Spleen (tissue), 7 donors: ENCODE results near the gene RING1.

Source experiments
- POLR2A ChIP-seq, 3 donors: fragments of 450-650 bp; IDR thresholded peaks; one replicate each; pipeline ENCODE4 v1.5.1; 2017; ENCODE audit warnings: antibody characterized with exemption in 3 of 3, mild to moderate bottlenecking in 1 of 3
- POLR2AphosphoS5 ChIP-seq, 3 donors: sonication (generic); formaldehyde crosslinking; IDR thresholded peaks; one replicate each; pipeline ENCODE4 v1.5.1; 2017; ENCODE audit warnings: antibody characterized with exemption in 3 of 3
- TF ChIP-seq, protein P1 (sequence below), 11 experiments: fragments of 200-600 bp in 7 of 11; fragments of 450-650 bp in 4 of 11; sonication (generic) in 4 of 11; IDR thresholded peaks in 8 of 11; conservative IDR thresholded peaks in 3 of 11; 1 replicate in 7 of 11; 2 replicates in 4 of 11; pipeline versions ENCODE4 v1.4.0 to v1.8.0; 2016 to 2021; ENCODE audit warnings: antibody characterized with exemption in 11 of 11, inconsistent platforms in 4 of 11, mild to moderate bottlenecking in 1 of 11
- donor health status: DM: no; HTN: no; CAD: no; lungs with moderate emphysema.
- donor health status: DM: no; HTN: no; CAD: no.
- donor health status: DM: no; HTN: no; CAD: no.

DNA sequence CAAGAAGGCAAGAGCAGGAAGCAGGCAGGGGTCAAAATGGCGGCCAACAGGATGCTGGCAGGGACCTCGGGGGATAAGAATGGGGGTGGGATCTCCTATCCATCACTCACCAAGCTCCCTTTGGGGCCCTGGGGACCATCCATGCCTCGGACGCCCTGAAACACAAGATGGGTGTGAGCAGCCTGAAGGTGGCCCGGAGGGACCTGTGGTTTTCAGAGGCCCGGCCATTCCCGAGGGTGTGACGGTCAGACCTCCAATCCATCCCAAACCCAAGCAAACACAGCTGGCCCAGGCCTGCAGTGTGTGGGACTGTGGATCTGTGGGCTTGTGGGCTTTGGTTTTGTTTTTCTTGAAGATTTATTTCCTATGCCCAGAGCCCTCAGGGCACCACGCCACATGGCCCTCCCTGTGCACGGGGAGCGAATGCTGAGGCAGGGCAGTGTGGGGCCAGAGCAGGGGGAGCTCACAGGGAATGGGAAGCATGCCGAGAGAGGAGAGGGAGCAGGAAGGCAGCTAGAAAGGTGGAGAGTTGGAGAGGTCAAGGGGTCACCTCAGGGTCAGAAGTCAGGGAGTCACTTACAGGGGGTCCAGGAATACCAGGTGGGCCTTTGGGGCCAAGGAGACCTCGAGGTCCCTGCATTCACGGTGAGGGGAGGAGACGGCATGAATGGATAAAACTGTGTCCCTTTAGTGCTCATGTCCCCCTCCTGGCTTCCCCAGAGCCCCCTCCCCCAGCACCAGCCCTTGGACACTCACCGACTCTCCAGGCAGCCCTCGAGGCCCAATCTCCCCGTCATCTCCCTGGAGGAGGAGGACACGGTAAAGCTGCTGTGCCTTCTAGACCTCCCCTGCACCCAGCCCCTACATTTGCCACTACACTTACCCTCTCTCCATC, 30.5 kb upstream of the RING1 start:
- TF ChIP-seq, protein P1, sequence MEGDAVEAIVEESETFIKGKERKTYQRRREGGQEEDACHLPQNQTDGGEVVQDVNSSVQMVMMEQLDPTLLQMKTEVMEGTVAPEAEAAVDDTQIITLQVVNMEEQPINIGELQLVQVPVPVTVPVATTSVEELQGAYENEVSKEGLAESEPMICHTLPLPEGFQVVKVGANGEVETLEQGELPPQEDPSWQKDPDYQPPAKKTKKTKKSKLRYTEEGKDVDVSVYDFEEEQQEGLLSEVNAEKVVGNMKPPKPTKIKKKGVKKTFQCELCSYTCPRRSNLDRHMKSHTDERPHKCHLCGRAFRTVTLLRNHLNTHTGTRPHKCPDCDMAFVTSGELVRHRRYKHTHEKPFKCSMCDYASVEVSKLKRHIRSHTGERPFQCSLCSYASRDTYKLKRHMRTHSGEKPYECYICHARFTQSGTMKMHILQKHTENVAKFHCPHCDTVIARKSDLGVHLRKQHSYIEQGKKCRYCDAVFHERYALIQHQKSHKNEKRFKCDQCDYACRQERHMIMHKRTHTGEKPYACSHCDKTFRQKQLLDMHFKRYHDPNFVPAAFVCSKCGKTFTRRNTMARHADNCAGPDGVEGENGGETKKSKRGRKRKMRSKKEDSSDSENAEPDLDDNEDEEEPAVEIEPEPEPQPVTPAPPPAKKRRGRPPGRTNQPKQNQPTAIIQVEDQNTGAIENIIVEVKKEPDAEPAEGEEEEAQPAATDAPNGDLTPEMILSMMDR (IDR thresholded peaks at IDR 0.05 in 8 of 11, conservative IDR thresholded peaks at IDR 0.05 in 3 of 11), result no peak
- TF ChIP-seq POLR2AphosphoS5 (IDR thresholded peaks at IDR 0.05) (no peak), POLR2A (IDR thresholded peaks at IDR 0.05) (no peak)
